Neutrophil (primary cell): ENCODE data around the gene TAOK2.

Experiments used
- H3K27ac ChIP-seq: fragments of 200-600 bp; sonication (generic); 2 replicates; pipeline ENCODE4 v1.5.1; 2016; ENCODE audit warnings: mild to moderate bottlenecking, moderate library complexity
- H3K27me3 ChIP-seq: fragments of 200-600 bp; sonication (generic); 2 replicates; pipeline ENCODE4 v1.6.0; 2016; ENCODE audit warnings: mild to moderate bottlenecking
- H3K36me3 ChIP-seq: fragments of 200-600 bp; sonication (generic); 2 replicates; pipeline ENCODE4 v1.5.1; 2017
- H3K4me1 ChIP-seq, 2 experiments: fragments of 200-600 bp in 1 of 2; sonication (generic) in 1 of 2; 1 replicate in 1 of 2; 2 replicates in 1 of 2; pipeline versions ENCODE4 v1.5.1 to v1.6.1; 2013 to 2016; ENCODE audit warnings: low read depth in 1 of 2, low read length in 1 of 2, mild to moderate bottlenecking in 1 of 2, moderate library complexity in 1 of 2; ENCODE audit not compliant: control insufficient read depth in 1 of 2, insufficient read depth in 1 of 2
- H3K4me3 ChIP-seq, 2 experiments: fragments of 200-600 bp in 1 of 2; sonication (generic) in 1 of 2; 1 replicate in 1 of 2; 2 replicates in 1 of 2; pipeline ENCODE4 v1.5.1; 2013 to 2016; ENCODE audit warnings: low read depth in 1 of 2, low read length in 1 of 2, mild to moderate bottlenecking in 1 of 2, moderate library complexity in 1 of 2
- H3K9me3 ChIP-seq: fragments of 200-600 bp; sonication (generic); 2 replicates; pipeline ENCODE4 v1.5.1; 2016
- TF ChIP-seq, protein P1 (sequence below): fragments of 200-600 bp; sonication (generic); IDR thresholded peaks from 2 replicates; pipeline ENCODE4 v1.5.1; 2016; ENCODE audit warnings: antibody characterized with exemption

The TAOK2 gene

DNA sequence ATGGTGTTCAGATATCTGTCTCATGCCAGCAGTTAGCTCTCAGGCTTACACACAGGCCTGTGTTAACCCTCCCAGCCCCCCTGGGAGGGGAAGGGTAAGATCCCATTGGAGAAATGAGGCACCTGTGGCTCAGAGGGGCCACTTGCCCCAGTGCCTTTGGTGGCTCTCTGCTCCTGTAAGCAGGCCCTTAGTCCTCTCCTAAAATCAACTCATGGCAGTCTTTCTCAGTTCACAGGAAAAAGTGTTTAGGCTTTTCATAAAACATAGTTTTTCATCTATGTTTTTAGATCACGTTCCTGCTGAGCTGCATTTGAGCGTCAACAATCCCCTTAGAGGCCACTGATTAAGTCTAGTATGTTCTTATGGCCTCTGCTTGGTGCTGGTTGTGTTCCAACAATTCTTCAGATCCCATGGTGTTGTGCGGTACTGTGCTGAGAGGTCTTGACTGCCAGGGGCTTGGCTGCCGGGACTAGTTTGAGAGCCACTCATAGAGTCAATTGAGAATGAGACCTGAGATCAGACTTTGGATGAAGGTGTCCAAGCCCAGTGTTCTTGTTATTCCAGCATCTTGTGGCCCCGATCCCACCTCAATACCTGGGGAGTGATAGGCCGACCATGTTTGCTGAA is 10.6 kb downstream of the TAOK2 start:
- H3K27me3 ChIP-seq: no peaks in the 10 kb centered on the region
- peaks cover 100% of the 10 kb centered on the region for H3K36me3 ChIP-seq
- no peak overlapping the region for H3K27ac ChIP-seq
- TF ChIP-seq, protein P1, sequence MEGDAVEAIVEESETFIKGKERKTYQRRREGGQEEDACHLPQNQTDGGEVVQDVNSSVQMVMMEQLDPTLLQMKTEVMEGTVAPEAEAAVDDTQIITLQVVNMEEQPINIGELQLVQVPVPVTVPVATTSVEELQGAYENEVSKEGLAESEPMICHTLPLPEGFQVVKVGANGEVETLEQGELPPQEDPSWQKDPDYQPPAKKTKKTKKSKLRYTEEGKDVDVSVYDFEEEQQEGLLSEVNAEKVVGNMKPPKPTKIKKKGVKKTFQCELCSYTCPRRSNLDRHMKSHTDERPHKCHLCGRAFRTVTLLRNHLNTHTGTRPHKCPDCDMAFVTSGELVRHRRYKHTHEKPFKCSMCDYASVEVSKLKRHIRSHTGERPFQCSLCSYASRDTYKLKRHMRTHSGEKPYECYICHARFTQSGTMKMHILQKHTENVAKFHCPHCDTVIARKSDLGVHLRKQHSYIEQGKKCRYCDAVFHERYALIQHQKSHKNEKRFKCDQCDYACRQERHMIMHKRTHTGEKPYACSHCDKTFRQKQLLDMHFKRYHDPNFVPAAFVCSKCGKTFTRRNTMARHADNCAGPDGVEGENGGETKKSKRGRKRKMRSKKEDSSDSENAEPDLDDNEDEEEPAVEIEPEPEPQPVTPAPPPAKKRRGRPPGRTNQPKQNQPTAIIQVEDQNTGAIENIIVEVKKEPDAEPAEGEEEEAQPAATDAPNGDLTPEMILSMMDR: no peak
- H3K4me1 ChIP-seq: no peaks in the 10 kb centered on the region
- no peak overlapping the region for H3K4me3 ChIP-seq
- no peaks in the 10 kb centered on the region for H3K9me3 ChIP-seq

DNA sequence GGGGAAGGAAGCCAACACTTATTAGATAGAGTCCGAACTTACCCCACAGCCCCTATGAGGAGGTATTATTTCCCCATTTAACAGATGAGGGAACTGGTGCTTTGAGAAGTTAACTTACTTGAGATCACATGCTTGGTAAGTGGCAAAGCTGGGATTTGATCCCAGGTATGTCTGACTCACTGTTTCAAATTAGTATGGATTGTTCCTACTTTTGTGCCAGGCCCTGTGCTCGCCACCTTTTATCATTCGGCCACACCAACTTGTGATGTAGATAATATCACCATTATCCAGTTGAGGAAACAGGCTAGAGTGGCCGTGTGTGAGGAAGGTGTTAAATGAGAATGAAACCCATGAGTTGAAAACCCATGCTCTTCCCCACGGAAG is 11.1 kb downstream of the TAOK2 start:
- Histone ChIP-seq H3K27me3 (no peaks in the 10 kb centered on the region), H3K4me3 (no peak overlapping the region), H3K9me3 (no peaks in the 10 kb centered on the region), H3K27ac (no peak overlapping the region), H3K36me3 (peaks cover 100% of the 10 kb centered on the region), H3K4me1 (no peaks in the 10 kb centered on the region)
- TF ChIP-seq, protein P1: no peak

DNA sequence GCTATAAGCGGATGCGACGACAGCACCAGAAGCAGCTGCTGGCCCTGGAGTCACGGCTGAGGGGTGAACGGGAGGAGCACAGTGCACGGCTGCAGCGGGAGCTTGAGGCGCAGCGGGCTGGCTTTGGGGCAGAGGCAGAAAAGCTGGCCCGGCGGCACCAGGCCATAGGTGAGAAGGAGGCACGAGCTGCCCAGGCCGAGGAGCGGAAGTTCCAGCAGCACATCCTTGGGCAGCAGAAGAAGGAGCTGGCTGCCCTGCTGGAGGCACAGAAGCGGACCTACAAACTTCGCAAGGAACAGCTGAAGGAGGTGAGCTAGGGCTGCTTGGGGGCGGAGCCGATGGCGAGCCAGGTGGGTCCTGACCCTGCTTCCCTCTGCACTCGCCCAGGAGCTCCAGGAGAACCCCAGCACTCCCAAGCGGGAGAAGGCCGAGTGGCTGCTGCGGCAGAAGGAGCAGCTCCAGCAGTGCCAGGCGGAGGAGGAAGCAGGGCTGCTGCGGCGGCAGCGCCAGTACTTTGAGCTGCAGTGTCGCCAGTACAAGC is 11.7 kb downstream of the TAOK2 start:
- peaks cover 100% of the 10 kb centered on the region for H3K36me3 ChIP-seq
- no peaks in the 10 kb centered on the region for H3K9me3 ChIP-seq
- H3K27me3 ChIP-seq: no peaks in the 10 kb centered on the region
- TF ChIP-seq, protein P1: no peak
- H3K27ac ChIP-seq: no peak overlapping the region
- no peaks in the 10 kb centered on the region for H3K4me1 ChIP-seq
- H3K4me3 ChIP-seq: no peak overlapping the region

DNA sequence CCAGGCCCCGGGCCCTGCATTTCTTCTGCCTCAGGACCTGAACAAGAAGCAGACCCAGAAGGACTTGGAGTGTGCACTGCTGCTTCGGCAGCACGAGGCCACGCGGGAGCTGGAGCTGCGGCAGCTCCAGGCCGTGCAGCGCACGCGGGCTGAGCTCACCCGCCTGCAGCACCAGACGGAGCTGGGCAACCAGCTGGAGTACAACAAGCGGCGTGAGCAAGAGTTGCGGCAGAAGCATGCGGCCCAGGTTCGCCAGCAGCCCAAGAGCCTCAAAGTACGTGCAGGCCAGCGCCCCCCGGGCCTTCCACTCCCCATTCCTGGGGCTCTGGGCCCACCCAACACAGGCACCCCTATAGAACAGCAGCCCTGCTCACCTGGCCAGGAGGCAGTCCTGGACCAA is 12.6 kb downstream of the TAOK2 start:
- Histone ChIP-seq H3K4me1 (no peaks in the 10 kb centered on the region), H3K4me3 (no peak overlapping the region), H3K27me3 (no peaks in the 10 kb centered on the region), H3K36me3 (peaks cover 100% of the 10 kb centered on the region), H3K9me3 (no peaks in the 10 kb centered on the region), H3K27ac (no peak overlapping the region)
- TF ChIP-seq, protein P1: no peak

DNA sequence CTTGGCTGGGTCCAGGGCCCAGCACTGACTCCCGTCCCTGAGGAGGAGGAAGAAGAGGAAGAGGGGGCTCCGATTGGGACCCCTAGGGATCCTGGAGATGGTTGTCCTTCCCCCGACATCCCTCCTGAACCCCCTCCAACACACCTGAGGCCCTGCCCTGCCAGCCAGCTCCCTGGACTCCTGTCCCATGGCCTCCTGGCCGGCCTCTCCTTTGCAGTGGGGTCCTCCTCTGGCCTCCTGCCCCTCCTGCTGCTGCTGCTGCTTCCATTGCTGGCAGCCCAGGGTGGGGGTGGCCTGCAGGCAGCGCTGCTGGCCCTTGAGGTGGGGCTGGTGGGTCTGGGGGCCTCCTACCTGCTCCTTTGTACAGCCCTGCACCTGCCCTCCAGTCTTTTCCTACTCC is 13.3 kb downstream of the TAOK2 start:
- no peak overlapping the region for H3K4me3 ChIP-seq
- no peaks in the 10 kb centered on the region for H3K4me1 ChIP-seq
- H3K36me3 ChIP-seq: peaks cover 98% of the 10 kb centered on the region
- H3K9me3 ChIP-seq: no peaks in the 10 kb centered on the region
- TF ChIP-seq, protein P1: no peak
- no peaks in the 10 kb centered on the region for H3K27me3 ChIP-seq
- H3K27ac ChIP-seq: no peak overlapping the region
